ENCODE results near the gene TGFBR3L.

TGFBR3L gene

DNA sequence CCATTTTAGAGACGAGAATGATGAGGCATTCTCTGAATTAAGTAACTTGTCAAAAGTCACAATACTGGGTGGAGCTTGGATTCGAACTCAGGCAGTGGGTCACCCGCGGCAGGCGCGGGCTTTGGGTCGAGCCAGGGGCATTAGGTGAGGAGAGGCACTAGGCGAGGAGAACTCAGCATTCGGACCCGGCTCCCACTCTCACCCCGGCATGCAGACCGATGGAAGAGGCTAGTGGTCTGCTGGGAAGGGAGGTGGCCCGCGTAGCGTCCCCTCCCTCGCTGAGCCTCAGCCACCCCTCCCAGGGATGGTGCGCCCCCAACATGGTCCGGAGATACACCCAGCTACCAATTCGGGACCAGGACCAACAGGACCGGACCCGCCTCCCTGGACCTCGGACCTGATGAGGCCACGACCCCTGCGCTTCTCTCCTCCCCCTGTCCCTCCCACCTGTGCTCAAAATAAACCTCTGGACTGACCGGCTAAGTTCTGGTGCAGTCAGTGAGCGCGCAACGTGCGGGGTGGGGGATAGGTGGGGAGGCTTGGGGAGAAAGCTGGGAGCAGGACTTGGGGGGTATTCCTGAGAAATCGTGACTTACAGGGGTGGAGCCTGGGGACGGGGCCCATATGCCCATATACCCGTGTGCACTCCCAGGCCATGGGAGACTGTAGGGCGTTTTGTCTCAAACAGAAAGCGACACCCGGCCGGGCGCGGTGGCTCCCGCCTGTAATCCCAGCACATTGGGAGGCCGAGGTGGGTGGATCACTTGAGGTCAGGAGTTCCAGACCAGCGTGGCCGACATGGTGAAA is 4.2 kb downstream of the TGFBR3L start:
- no peak for DNase-seq (ENCODE audit: low read depth)
- TF ChIP-seq, protein P1, sequence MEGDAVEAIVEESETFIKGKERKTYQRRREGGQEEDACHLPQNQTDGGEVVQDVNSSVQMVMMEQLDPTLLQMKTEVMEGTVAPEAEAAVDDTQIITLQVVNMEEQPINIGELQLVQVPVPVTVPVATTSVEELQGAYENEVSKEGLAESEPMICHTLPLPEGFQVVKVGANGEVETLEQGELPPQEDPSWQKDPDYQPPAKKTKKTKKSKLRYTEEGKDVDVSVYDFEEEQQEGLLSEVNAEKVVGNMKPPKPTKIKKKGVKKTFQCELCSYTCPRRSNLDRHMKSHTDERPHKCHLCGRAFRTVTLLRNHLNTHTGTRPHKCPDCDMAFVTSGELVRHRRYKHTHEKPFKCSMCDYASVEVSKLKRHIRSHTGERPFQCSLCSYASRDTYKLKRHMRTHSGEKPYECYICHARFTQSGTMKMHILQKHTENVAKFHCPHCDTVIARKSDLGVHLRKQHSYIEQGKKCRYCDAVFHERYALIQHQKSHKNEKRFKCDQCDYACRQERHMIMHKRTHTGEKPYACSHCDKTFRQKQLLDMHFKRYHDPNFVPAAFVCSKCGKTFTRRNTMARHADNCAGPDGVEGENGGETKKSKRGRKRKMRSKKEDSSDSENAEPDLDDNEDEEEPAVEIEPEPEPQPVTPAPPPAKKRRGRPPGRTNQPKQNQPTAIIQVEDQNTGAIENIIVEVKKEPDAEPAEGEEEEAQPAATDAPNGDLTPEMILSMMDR (IDR thresholded peaks at IDR 0.05; ENCODE audit: insufficient read depth, low read depth, low read length, missing control alignments): no peak
- H3K4me3 ChIP-seq (ENCODE audit: low read length): no peak overlapping the region

DNA sequence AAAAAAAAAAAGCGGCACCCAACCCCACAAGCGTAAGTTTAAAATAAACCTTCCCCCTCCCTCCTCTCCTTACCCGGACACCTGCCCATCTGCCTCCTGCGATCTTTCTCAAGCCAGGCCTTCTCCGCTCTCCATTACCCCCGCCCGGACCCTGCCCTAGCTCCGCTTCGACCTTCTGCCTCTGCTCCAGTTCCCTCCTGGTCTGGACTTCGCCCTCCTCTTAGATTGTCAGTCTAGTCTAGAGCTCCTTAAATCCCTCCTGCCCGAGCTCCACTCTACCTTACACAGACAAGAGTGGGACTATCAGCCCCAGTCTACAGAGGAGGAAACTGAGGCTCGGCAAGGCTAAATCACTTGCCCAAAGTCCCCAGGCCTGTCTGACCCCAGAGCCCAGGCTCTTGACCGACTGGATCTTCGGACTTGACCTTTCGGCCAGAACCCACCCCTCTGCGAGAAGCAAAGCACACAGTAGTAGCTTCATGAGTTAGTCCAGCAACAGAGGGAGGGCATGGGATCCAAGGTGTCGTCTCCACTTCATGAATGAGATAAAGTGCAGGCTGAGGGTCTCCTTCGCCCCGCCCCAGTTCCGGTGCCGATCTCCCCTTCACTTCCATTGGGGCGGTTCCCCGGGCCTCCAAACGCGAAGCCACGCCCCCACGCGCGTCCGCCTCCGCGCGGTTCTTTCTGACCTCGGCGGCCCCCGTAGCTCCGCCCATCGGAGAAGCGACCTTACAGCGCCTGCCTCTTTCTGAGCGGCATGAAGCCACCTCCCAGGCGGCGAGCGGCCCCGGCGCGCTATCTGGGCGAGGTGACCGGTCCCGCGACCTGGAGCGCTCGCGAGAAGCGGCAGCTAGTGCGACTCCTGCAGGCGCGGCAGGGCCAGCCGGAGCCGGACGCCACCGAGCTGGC is 5.2 kb downstream of the TGFBR3L start, which contains the start of gene SNAPC2:
Gene SNAPC2 (plus strand): TSS at position 729 of the 909 bp plus-strand sequence. CDS start 29 bp downstream, at position 758.
- TF ChIP-seq, protein P1 (IDR thresholded peaks at IDR 0.05; ENCODE audit: insufficient read depth, low read depth, low read length, missing control alignments): no peak
- DNase-seq (ENCODE audit: low read depth): peak; percentile 95
- H3K4me3 ChIP-seq (ENCODE audit: low read length): peak within 1 kb of the TSS; percentile 64

DNA sequence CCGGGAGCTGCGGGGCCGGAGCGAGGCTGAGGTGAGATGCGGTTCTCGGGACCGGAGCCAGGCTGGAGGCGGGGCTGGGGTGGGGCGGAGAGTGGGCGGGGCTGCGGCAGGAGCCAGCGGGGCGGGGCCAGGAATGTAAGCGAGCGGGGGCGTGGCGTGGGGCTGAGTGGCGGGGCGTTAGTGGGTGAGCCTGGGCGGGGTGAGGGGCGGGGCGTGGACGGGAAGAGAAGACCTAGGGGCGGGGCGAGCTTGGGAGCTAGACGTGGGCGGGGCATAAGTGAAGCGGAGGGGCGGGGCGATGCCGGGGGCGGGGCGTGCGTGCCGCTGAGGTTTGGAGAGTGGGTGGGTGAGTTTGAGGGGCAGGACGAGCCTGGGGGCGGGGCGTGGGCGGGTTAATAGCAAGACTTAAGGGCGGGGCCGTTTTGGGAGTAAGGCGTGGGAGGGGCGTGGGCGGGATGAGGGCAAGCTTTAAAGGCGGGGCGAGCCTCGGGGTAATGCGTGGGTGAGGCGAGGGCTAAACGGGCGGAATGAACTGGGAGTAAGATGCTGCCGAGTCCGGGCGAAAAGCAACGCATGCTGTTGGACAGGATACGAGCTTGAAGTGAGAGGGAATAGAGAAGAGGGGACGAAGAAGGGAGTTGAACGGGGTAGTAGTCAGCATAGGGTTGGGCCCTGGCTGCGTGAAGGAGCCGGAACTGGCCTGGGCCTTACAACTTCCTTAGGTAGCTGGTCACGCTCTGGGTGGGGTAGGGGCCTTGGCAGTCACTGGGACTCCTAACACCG is 6.1 kb downstream of the TGFBR3L start:
- peak overlapping the region; percentile 64 for H3K4me3 ChIP-seq (ENCODE audit: low read length)
- TF ChIP-seq, protein P1 (IDR thresholded peaks at IDR 0.05; ENCODE audit: insufficient read depth, low read depth, low read length, missing control alignments): no peak
- DNase-seq (ENCODE audit: low read depth): peak; percentile 98

DNA sequence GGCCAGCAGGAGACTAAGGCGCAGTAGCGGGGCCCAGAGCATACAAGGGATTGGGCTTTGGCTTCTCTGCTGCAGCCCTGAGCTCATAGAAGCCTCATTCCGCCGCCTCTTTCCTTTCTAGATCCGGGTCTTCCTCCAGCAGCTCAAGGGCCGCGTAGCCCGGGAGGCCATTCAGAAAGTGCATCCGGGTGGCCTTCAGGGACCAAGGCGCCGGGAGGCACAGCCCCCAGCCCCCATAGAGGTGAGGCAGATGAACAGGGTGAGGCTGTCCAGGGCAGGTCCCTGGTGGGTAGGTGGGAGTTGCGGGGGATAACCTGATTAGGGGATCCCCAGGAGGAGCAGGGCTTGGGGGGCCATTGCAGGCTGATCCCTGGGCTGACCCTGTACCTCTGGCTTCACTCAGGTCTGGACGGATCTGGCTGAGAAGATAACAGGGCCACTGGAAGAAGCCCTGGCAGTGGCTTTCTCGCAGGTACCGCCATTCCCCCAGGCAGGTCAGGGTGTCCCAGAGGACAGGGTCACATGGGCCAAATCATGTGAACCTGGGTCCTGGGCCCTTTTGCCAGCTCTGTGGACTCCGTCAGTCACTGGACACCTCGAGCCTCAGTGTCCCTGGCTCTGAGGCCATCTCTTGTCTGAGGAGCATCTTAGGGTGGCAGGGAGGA is 6.8 kb downstream of the TGFBR3L start:
- H3K4me3 ChIP-seq (ENCODE audit: low read length): peak overlapping the region; percentile 47
- TF ChIP-seq, protein P1 (IDR thresholded peaks at IDR 0.05; ENCODE audit: insufficient read depth, low read depth, low read length, missing control alignments): no peak
- no peak for DNase-seq (ENCODE audit: low read depth)

DNA sequence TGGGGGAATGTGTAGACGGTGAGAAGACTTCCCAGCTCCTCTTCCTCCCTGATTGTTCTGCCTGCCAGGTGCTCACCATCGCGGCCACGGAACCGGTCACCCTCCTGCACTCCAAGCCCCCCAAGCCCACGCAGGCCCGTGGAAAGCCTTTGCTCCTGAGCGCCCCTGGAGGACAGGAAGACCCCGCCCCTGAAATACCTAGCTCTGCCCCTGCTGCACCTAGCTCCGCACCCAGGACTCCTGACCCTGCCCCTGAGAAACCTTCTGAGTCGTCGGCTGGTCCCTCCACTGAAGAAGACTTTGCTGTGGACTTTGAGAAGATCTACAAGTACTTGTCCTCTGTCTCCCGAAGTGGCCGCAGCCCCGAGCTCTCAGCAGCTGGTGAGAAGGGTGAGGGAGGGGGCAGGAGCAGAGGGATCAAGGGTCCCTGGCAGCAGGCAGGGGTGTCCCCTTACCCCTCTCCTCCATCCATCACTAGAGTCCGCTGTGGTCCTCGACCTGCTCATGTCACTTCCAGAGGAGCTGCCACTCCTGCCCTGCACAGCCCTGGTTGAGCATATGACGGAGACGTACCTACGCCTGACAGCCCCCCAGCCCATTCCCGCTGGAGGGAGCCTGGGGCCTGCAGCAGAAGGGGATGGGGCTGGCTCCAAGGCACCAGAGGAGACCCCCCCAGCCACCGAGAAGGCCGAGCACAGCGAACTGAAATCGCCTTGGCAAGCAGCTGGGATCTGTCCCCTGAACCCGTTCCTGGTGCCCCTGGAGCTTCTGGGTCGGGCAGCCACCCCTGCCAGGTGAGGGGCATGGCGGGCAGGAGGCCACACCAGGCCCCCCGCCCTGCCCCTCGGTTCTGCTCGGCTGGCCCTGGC is 7.6 kb downstream of the TGFBR3L start:
- TF ChIP-seq, protein P1 (IDR thresholded peaks at IDR 0.05; ENCODE audit: insufficient read depth, low read depth, low read length, missing control alignments): no peak
- H3K4me3 ChIP-seq (ENCODE audit: low read length): no peak overlapping the region

More for the DNA sequence above, 7.6 kb downstream of the TGFBR3L start:
- no peak for DNase-seq (ENCODE audit: low read depth)
